Skeletal muscle satellite cell (primary cell): ENCODE results near the gene HMBS.
"Not testable (repeated sequence)": the region's sequence is repeated elsewhere in the genome, so short reads cannot be mapped to it uniquely, and the experiment has no call there.

Experiments
- H3K27me3 ChIP-seq: 2 replicates; pipeline ENCODE4 v1.7.0; 2013; ENCODE audit warnings: low read length; ENCODE audit not compliant: control insufficient read depth, insufficient read depth
- H3K36me3 ChIP-seq: 2 replicates; pipeline ENCODE4 v1.7.0; 2013; ENCODE audit warnings: mild to moderate bottlenecking, control low read depth, low read length; ENCODE audit not compliant: insufficient read depth
- H3K4me1 ChIP-seq: 2 replicates; pipeline ENCODE4 v1.7.0; 2013; ENCODE audit warnings: low read length; ENCODE audit not compliant: control insufficient read depth, insufficient read depth
- H3K4me2 ChIP-seq: 2 replicates; pipeline ENCODE4 v1.7.0; 2013; ENCODE audit warnings: mild to moderate bottlenecking, low read length
- H3K4me3 ChIP-seq: 2 replicates; pipeline ENCODE4 v1.7.0; 2013; ENCODE audit warnings: low read length
- H3K9ac ChIP-seq: 2 replicates; pipeline ENCODE4 v1.7.0; 2013; ENCODE audit warnings: mild to moderate bottlenecking, low read depth, low read length, moderate library complexity
- H3K9me3 ChIP-seq: replicated peaks from 2 replicates; pipeline ENCODE4 v1.7.0; 2013; ENCODE audit warnings: mild to moderate bottlenecking, control low read depth, low read length

HMBS gene

GRCh38 chr11:119052163-119052814, 32.4 kb upstream of the HMBS start:
- H3K36me3 ChIP-seq: peaks cover 79% of the 10 kb centered on the region
- peaks cover 12% of the 10 kb centered on the region for H3K4me1 ChIP-seq
- no peak overlapping the region for H3K9ac ChIP-seq
- no peak overlapping the region for H3K4me2 ChIP-seq
- no peak overlapping the region for H3K4me3 ChIP-seq
- H3K9me3 ChIP-seq: no peaks in the 10 kb centered on the region
- H3K27me3 ChIP-seq: no peaks in the 10 kb centered on the region

DNA sequence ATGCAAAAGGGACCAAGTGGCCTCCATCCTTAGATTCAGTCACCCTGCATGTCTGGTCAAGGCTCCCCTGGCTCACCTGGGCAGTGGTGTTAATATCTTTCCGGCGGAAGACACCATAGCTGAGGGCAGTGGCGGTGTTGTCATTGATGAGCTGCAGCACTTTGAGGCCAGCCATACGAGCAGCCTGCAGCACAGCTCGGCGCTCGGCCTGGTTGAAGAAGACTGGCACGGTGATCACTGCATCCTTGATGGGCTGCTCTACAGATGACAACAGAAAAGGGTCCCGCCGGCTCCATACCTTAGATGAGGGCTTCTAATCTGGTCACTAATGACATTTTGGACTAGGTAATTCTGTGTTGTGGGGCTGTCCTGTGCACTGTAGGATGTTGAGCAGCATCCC, 30.3 kb upstream of the HMBS start:
- H3K4me2 ChIP-seq: no peak overlapping the region
- H3K4me1 ChIP-seq: peaks cover 17% of the 10 kb centered on the region
- no peaks in the 10 kb centered on the region for H3K9me3 ChIP-seq
- H3K9ac ChIP-seq: no peak overlapping the region
- H3K27me3 ChIP-seq: no peaks in the 10 kb centered on the region
- peaks cover 58% of the 10 kb centered on the region for H3K36me3 ChIP-seq
- no peak overlapping the region for H3K4me3 ChIP-seq

DNA sequence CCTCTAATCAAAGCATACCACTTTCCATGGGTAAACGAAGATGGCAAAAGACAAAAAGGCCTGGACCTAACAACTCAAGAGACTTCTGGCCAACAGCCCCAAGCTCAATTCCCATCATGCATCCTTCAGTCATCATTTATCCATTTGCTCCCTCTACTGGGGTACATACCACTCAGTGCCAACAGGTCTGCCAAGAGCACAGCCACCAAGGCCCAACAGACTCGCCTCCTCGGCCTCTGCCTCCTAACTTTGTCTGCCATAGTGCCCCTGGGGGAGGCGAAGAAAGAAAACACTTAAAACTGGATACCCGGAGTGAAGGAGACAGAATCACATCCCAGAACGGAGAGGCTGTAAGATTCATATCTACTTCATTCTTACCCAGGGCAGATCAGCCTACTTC, 28.8 kb upstream of the HMBS start:
- Histone ChIP-seq H3K36me3 (peaks cover 46% of the 10 kb centered on the region), H3K4me1 (peaks cover 17% of the 10 kb centered on the region), H3K4me3 (peak overlapping the region; percentile 99), H3K9me3 (no peaks in the 10 kb centered on the region), H3K27me3 (no peaks in the 10 kb centered on the region), H3K4me2 (peak overlapping the region; percentile 97), H3K9ac (peak overlapping the region; percentile 92)

GRCh38 chr11:119056421-119056999, 28.2 kb upstream of the HMBS start:
- Histone ChIP-seq H3K4me2 (peak overlapping the region; percentile 97), H3K9me3 (no peaks in the 10 kb centered on the region), H3K9ac (peak overlapping the region; percentile 92), H3K27me3 (no peaks in the 10 kb centered on the region), H3K36me3 (peaks cover 40% of the 10 kb centered on the region), H3K4me3 (peak overlapping the region; percentile 99), H3K4me1 (peaks cover 17% of the 10 kb centered on the region)

GRCh38 chr11:119057000-119057769, 27.5 kb upstream of the HMBS start, which contains the start of gene HYOU1:
Gene HYOU1, minus strand, starts transcription at chr11:119057205. Its CDS starts 1,045 bp downstream, at chr11:119056160.
- Histone ChIP-seq H3K4me1 (peaks cover 17% of the 10 kb centered on the region), H3K27me3 (no peaks in the 10 kb centered on the region), H3K4me2 (peak within 1 kb of the TSS; percentile 97), H3K9me3 (no peaks in the 10 kb centered on the region), H3K9ac (peak within 1 kb of the TSS; percentile 92), H3K36me3 (peaks cover 33% of the 10 kb centered on the region), H3K4me3 (peak within 1 kb of the TSS; percentile 99)

DNA sequence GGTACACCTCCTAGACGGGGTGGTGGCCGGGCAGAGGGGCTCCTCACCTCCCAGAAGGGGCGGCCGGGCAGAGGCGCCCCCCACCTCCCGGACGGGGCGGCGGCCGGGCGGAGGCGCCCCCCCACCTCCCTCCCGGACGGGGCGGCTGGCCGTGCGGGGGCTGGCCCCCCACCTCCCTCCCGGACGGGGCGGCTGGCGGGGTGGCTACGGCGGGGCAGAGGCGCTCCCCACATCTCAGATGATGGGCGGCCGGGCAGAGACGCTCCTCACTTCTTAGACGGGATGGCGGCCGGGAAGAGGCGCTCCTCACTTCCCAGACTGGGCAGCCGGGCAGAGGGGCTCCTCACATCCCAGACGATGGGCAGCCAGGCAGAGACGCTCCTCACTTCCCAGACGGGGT, 25.6 kb upstream of the HMBS start:
- not testable (repeated sequence) for H3K9ac ChIP-seq

DNA sequence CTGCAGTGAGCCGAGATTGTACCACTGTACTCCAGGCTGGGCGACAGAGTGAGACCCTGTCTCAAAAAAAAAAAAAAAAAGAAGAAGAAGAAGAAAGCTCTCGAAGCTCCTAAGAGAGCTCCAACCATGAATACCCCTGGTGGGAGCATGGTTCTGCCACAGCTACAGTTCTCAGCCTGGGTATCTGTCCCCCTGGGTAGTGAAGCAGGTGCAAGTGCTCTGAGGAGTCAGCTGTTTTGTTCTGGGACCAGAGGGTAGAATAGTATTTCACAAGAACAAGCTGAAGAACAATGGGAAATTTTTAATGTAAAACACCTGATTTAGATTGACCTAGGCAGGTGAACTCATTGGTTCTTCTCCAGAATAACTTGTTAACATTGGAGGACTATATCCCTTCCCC, 23.4 kb upstream of the HMBS start:
- H3K27me3 ChIP-seq: no peaks in the 10 kb centered on the region
- H3K4me1 ChIP-seq: peaks cover 13% of the 10 kb centered on the region
- no peaks in the 10 kb centered on the region for H3K36me3 ChIP-seq
- no peak overlapping the region for H3K4me2 ChIP-seq
- no peak overlapping the region for H3K4me3 ChIP-seq
- no peak overlapping the region for H3K9ac ChIP-seq
- no peaks in the 10 kb centered on the region for H3K9me3 ChIP-seq

More for the DNA sequence above, 25.6 kb upstream of the HMBS start:
- peaks cover 14% of the 10 kb centered on the region for H3K36me3 ChIP-seq
- H3K27me3 ChIP-seq, H3K4me3 ChIP-seq, H3K9me3 ChIP-seq, H3K4me2 ChIP-seq: not testable (repeated sequence)
- peaks cover 26% of the 10 kb centered on the region for H3K4me1 ChIP-seq

- H3K4me3 ChIP-seq: no peak overlapping the region
- H3K4me2 ChIP-seq: no peak overlapping the region
- no peaks in the 10 kb centered on the region for H3K9me3 ChIP-seq
- no peak overlapping the region for H3K9ac ChIP-seq
- no peaks in the 10 kb centered on the region for H3K36me3 ChIP-seq
- no peaks in the 10 kb centered on the region for H3K27me3 ChIP-seq
- H3K4me1 ChIP-seq: peaks cover 13% of the 10 kb centered on the region
Observed at GRCh38 chr11:119062779-119063178, 21.9 kb upstream of the HMBS start.

DNA sequence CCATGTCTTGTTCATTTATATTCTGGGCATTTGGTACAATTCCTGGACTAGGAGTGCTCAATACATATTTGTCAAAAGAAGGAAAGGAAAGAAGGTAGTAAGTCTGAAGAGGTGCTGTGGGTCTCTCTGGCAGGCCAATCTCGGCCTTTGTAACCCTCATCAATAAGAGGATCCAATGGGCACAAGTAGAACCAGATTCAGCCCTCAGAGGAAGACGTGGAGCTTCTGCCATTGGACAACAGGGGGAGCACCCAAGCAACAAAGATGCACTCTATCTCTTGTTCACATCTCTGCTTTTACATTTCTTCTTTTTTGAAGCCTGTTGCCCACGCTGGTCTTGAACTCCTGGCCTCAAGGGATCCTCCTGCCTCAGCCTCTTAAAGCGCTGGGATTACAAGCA, 19.3 kb upstream of the HMBS start:
- Histone ChIP-seq H3K4me1 (peaks cover 13% of the 10 kb centered on the region), H3K36me3 (peaks cover 4% of the 10 kb centered on the region), H3K27me3 (no peaks in the 10 kb centered on the region), H3K4me3 (no peak overlapping the region), H3K9ac (no peak overlapping the region), H3K9me3 (no peaks in the 10 kb centered on the region), H3K4me2 (no peak overlapping the region)

- Histone ChIP-seq H3K4me2 (peak within 1 kb of the TSS; percentile 83), H3K4me3 (peak within 1 kb of the TSS; percentile 91), H3K27me3 (no peaks in the 10 kb centered on the region), H3K36me3 (peaks cover 15% of the 10 kb centered on the region), H3K4me1 (peaks cover 10% of the 10 kb centered on the region), H3K9me3 (no peaks in the 10 kb centered on the region), H3K9ac (peak within 1 kb of the TSS; percentile 93)
Observed at GRCh38 chr11:119067371-119068222, 17.1 kb upstream of the HMBS start, which contains the start of gene VPS11. Gene VPS11, plus strand, starts transcription at chr11:119067818. Its CDS starts 6 bp downstream, at chr11:119067824.

DNA sequence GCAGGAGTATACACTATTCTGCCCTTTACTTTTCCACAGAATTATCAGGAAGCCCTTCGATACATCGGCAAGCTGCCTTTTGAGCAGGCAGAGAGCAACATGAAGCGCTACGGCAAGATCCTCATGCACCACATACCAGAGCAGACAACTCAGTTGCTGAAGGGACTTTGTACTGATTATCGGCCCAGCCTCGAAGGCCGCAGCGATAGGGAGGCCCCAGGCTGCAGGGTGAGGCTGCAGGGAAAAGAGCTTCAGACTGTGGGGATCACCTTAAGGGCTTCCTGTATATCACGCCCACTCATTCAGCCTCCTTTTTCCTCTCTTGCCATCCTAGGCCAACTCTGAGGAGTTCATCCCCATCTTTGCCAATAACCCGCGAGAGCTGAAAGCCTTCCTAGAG, 6.8 kb upstream of the HMBS start:
- Histone ChIP-seq H3K4me2 (no peak overlapping the region), H3K9ac (no peak overlapping the region), H3K9me3 (no peaks in the 10 kb centered on the region), H3K36me3 (peaks cover 60% of the 10 kb centered on the region), H3K4me3 (no peak overlapping the region), H3K27me3 (no peaks in the 10 kb centered on the region), H3K4me1 (no peaks in the 10 kb centered on the region)
